Glomerular visceral epithelial cell (primary cell): ENCODE measurements around the gene CALML3.

Experiments used
- DNase-seq: peaks from one replicate; pipeline ENCODE4 v3.0.0-alpha.2; 2016; ENCODE audit errors: extremely low spot score

The CALML3 gene

GRCh38 chr10:5567477-5567876 is 42.7 kb downstream of the CALML3 start:
- DNase-seq: no peak

- DNase-seq: no peak
Observed at GRCh38 chr10:5568984-5569383, 44.2 kb downstream of the CALML3 start.

DNA sequence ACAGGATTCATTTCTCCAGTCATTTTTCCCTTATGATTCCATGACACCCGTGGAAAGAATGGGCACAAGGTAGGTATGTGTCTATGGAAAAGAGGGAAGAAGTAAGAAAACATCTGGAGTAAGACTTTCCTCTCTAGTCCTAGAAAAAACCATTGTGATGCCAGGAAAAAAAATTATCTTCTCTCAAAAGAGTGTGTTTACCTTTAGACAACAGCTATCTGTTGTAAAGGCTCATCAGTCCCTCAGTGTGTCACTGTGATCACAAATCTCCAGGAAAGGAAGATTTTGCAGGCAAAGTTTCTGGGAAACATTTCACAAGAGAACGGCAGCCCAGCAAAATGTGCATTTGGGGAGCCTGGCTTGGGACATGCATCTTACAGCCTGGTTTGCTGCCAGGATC is 44.8 kb downstream of the CALML3 start:
- no peak for DNase-seq

- no peak for DNase-seq
Observed at GRCh38 chr10:5570007-5570655, 45.4 kb downstream of the CALML3 start.

GRCh38 chr10:5570979-5571810 is 46.4 kb downstream of the CALML3 start:
- no peak for DNase-seq

- no peak for DNase-seq
Observed at GRCh38 chr10:5571826-5572225, 47.1 kb downstream of the CALML3 start.

- no peak for DNase-seq
Observed at GRCh38 chr10:5573319-5573950, 48.7 kb downstream of the CALML3 start.

DNA sequence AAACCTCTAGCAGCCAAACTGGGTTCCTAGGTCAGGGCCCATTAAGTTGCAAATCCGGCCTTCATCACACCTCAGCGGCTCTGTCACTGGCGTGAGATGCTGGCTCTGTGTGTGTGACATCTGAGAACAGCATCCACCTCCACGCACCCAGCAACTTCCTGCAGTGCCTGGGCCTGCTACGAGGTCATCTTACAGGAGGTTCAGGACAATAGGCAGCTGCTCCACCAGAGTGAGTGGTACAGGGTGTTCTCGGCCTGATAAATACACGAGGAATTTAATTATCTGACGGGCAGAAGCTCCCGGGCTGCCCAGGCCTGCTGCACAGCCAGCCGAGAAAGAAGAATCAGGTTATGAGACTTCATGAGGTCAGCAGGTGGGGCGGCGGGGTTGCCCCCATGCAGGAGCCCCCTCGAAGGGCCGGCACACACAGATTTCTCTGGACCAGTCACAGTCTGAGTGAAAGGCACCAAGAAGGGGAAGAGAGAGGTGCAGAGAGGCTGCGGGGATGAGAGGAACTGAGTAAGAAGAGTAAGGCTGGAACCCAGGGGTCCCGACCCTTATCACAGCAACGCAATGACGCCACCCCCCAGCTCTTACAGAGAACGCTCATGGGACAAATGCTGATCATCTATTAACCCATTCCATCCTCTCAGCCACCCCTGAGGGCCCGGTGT is 49.3 kb downstream of the CALML3 start:
- peak; percentile 42 for DNase-seq

DNA sequence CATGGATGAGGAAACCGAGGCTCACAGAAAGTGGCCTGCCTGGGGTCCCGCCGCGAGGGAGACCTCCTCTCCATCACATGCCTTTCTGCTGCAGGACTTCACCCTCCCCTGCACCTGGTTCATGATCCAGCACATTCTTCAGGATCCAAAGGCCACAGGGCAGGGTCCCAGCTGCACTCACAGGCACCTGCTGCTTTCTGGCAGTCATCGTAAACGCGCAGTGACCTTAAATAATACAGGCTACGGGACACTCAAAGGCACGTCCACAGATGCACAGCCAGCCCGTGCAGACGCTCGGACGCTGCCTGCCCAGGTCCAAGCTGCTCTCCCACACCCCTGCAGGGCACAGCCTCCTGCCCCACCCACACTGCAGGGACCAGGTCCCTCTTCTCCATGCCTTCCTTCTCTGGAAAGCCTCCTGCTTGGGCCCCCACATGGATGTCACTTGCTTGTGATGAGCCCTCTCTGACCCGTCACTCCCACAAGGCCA is 49.9 kb downstream of the CALML3 start:
- DNase-seq: no peak

GRCh38 chr10:5575144-5575481 is 50.4 kb downstream of the CALML3 start:
- DNase-seq: no peak

DNA sequence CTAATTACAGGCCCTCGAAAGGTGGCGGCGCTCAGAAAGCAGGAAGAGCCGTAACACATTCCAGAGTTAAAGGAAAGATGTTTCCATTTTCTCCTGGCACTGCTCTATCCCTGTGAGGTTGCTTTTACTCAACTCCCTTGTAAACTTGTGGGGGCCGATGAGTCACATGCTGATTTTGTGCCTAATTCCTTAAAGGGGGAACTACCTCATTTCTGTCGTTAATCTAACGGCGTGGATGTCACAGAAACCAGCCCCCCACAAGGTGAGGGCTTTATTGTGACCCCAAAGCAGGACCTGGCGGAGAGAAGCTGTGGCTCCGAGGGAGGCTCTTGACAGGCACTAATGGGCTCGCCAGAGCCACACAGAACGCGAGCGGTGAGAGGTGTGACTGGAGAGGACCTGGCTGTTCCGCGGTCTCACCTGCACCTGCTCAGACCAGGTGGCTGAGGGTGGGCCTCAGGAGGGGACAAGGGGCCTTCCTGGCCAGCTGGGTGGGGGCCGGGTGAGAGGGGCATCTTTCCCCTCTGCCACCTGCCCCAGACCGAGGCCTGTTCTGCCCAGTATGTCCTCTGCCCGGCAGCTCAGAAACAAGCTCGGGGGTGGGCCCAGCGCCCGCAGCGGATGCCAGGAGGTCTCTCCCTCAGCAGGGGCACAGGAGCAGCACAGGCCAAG is 50.9 kb downstream of the CALML3 start:
- DNase-seq: no peak

DNA sequence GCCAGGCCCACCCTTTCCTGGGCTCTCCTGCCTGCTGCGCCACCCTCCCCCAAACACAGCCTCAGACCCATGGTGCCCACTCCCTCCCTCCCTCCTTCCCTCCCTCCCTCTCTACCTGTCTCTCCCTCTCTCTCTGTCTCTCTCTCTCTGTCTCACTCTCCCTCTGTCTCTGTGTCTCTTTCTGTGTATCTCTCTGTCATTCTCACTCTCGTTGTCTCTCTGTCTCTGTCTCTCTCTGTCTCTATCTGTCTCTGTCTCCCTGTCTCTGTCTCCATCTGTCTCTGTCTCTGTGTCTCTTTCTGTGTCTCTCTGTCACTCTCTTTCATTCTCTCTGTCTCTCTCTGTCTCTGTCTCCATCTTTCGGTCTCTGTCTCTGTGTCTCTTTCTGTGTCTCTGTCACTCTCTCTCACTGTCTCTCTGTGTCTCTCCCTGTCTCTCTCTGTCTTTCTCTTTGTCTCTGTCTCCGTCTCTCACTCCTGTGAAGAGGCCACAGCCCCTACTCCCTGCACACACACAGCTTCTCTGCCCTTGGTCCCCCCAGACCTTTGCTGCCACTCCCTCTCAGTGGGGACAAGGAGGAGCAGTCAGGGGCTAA is 51.5 kb downstream of the CALML3 start:
- no peak for DNase-seq
